ENCODE data around the gene COG2. TPM values are rescaled to one million over a fixed set of nuclear protein-coding genes. Genes with fewer than 3 reads are reported as not detected.
A peak's percentile ranks its signal among the peaks of the same experiment; 100 is the strongest.

COG2 gene
- total and polyA plus RNA-seq, 5 experiments from 2014 or later = 30.4 to 50.2 (median 40.4) TPM

- H3K27me3 Mint-ChIP-seq = peaks cover 4 to 28% (median 22%) of the 10 kb centered on the region in 5 donors
- POLR2A ChIA-PET = no interaction called here
- ATAC-seq = no peak
- H3K9me3 Mint-ChIP-seq = no peaks in the 10 kb centered on the region
- H3K4me3 Mint-ChIP-seq = no peak overlapping the region
- H3K27ac Mint-ChIP-seq = no peak overlapping the region
- DNase-seq = no peak
- H3K4me1 Mint-ChIP-seq = no peaks in the 10 kb centered on the region
- no peaks in the 10 kb centered on the region for H3K36me3 Mint-ChIP-seq
Observed at GRCh38 chr1:230611878-230612235, 30.4 kb upstream of the COG2 start.

DNA sequence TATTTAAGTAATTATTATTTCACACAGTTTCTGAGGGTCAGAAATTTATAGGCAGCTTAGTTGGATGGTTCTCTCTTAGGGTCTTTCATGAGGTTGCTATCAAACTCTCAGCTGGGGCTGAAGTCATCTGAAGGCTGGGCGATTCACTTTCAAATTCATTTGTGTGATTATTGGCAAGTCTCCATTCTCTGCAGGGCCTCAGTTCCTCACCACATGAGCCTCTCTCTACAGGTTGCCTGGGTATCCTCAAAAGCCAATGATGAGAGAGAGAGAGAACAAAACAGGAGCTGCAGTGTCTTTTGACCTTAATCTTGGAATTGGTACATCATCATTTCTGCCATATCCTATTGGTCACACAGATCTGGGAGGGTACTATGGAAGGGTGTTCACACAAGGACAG is 29.6 kb upstream of the COG2 start:
- DNase-seq (no peak), ATAC-seq (no peak)
- POLR2A ChIA-PET = no interaction called here
- Mint-ChIP-seq H3K27me3 (peaks cover 7 to 33% (median 26%) of the 10 kb centered on the region in 5 donors), H3K4me3 (no peak overlapping the region), H3K27ac (no peak overlapping the region), H3K9me3 (no peaks in the 10 kb centered on the region), H3K4me1 (no peaks in the 10 kb centered on the region), H3K36me3 (no peaks in the 10 kb centered on the region)

- DNase-seq = no peak
- Mint-ChIP-seq H3K4me3 (no peak overlapping the region), H3K36me3 (no peaks in the 10 kb centered on the region), H3K9me3 (no peaks in the 10 kb centered on the region), H3K27me3 (peaks cover 8 to 48% (median 31%) of the 10 kb centered on the region in 5 donors), H3K4me1 (no peaks in the 10 kb centered on the region), H3K27ac (no peak overlapping the region)
- POLR2A ChIA-PET = no interaction called here
- no peak for ATAC-seq
Observed at GRCh38 chr1:230614121-230614520, 28.2 kb upstream of the COG2 start.

DNA sequence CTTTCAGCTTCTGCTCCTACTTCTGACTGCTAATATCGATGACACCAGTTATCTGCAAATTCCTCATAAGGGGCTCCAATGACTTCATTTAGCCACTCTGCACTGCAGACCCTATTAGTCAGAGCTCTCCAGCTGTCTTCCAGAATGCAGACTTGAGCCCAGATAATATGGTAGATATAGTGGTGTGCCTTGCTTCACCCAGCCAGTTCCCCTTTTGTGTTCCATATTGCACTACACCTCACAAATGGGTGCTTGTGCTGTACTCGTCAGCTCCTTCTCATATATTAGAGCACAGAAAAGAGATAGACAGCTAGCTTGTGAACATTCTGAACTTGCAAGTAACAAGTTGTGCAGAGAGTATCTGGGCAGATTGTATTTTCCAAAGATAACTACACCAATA is 23.7 kb upstream of the COG2 start:
- Mint-ChIP-seq H3K9me3 (no peaks in the 10 kb centered on the region), H3K4me3 (no peak overlapping the region), H3K4me1 (no peaks in the 10 kb centered on the region), H3K27me3 (peaks cover 10 to 64% (median 23%) of the 10 kb centered on the region in 5 donors), H3K27ac (no peak overlapping the region), H3K36me3 (no peaks in the 10 kb centered on the region)
- POLR2A ChIA-PET = interaction anchor here (0.6 kb wide), 1 partner anchor 340 kb away, joined by 4 read pairs; no protein-coding TSS in a partner anchor
- ATAC-seq (no peak), DNase-seq (no peak)

GRCh38 chr1:230620649-230621323 is 21.5 kb upstream of the COG2 start:
- H3K4me3 Mint-ChIP-seq = no peak overlapping the region
- H3K27ac Mint-ChIP-seq = no peak overlapping the region
- H3K27me3 Mint-ChIP-seq = peaks cover 12 to 70% (median 31%) of the 10 kb centered on the region in 5 donors
- POLR2A ChIA-PET = no interaction called here
- DNase-seq (no peak), ATAC-seq (no peak)
- no peaks in the 10 kb centered on the region for H3K4me1 Mint-ChIP-seq
- no peaks in the 10 kb centered on the region for H3K9me3 Mint-ChIP-seq
- no peaks in the 10 kb centered on the region for H3K36me3 Mint-ChIP-seq

DNA sequence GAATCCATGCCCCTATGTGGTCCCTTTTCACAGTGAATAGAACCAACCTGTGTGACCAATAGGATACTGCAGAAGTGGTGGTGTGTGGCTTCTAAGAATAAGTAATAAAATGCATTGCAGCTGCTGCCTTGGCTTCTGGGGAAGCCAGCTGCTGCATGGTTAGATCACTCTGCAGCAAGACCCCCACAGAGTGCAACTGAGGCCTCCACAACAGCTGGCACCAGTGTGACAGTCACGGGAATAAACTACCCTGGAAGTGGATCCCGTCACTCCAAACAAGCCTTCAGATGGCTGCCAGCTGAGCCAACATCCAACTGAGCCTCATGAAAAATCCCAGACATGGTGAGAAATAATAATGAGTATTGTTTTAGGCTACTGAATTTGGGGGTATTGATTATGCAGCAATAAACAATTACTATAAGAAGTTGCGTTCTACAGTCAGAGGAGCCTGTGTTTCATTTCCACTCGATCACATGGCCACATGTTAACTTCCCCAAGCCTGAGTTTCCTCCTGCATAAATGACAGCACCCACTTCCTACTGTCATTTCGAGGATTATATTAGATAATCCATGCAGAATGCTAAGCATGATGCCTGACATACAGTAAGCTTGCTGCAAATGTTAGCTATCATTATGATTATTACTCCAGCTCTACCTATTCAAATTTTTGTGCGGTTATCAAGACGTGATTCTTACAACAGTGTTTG is 20.8 kb upstream of the COG2 start:
- POLR2A ChIA-PET = no interaction called here
- H3K9me3 Mint-ChIP-seq = no peaks in the 10 kb centered on the region
- no peak overlapping the region for H3K27ac Mint-ChIP-seq
- H3K36me3 Mint-ChIP-seq = no peaks in the 10 kb centered on the region
- H3K27me3 Mint-ChIP-seq = peaks cover 11 to 67% (median 26%) of the 10 kb centered on the region in 5 donors
- H3K4me1 Mint-ChIP-seq = no peaks in the 10 kb centered on the region
- H3K4me3 Mint-ChIP-seq = no peak overlapping the region
- ATAC-seq (no peak), DNase-seq (no peak)

GRCh38 chr1:230622151-230622550 is 20.1 kb upstream of the COG2 start:
- Mint-ChIP-seq H3K9me3 (no peaks in the 10 kb centered on the region), H3K4me3 (no peak overlapping the region), H3K36me3 (no peaks in the 10 kb centered on the region), H3K27me3 (peaks cover 11 to 67% (median 25%) of the 10 kb centered on the region in 5 donors), H3K4me1 (no peaks in the 10 kb centered on the region), H3K27ac (no peak overlapping the region)
- POLR2A ChIA-PET = no interaction called here
- no peak for DNase-seq
- ATAC-seq = no peak

DNA sequence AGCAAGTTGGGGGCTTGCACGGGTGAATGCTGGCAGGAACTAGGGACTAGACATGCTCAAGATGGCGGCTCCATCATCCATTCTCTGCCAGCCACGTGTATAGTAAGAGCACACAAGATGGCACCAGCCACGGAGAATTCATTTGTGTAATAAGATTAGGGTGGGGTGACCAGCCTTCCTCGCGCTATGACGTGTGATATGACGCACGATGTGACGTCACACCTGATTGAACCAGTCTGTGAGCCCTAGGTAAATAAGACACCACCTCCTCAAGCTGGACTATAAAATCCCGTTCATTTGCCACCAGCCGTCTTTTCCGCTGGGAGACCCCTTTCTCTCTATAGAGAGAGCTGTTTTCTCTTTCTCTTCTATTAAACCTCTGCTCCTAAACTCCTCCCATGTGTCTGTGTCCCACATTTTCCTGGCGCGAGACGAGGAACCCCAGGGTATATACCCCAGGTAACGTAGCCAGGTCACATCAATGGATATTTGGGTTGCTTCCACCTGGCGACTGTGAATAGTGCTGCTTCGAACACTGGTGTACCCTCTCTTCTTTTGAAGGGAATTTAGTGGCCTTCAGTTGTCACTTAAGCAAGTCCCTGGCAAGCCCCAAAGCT is 18.1 kb upstream of the COG2 start:
- POLR2A ChIA-PET = no interaction called here
- no peak overlapping the region for H3K4me3 Mint-ChIP-seq
- H3K27ac Mint-ChIP-seq = no peak overlapping the region

GRCh38 chr1:230626232-230626631 is 16.0 kb upstream of the COG2 start:
- Mint-ChIP-seq H3K4me3 (no peak overlapping the region), H3K4me1 (no peaks in the 10 kb centered on the region), H3K36me3 (no peaks in the 10 kb centered on the region), H3K27me3 (peaks cover 4 to 31% (median 14%) of the 10 kb centered on the region in 5 donors), H3K9me3 (no peaks in the 10 kb centered on the region), H3K27ac (no peak overlapping the region)
- ATAC-seq (no peak), DNase-seq (no peak)
- POLR2A ChIA-PET = no interaction called here

More for the DNA sequence above, 18.1 kb upstream of the COG2 start:
- ATAC-seq (no peak), DNase-seq (no peak)
- H3K9me3 Mint-ChIP-seq = no peaks in the 10 kb centered on the region
- H3K27me3 Mint-ChIP-seq = peaks cover 7 to 46% (median 16%) of the 10 kb centered on the region in 5 donors
- no peaks in the 10 kb centered on the region for H3K36me3 Mint-ChIP-seq
- no peaks in the 10 kb centered on the region for H3K4me1 Mint-ChIP-seq

DNA sequence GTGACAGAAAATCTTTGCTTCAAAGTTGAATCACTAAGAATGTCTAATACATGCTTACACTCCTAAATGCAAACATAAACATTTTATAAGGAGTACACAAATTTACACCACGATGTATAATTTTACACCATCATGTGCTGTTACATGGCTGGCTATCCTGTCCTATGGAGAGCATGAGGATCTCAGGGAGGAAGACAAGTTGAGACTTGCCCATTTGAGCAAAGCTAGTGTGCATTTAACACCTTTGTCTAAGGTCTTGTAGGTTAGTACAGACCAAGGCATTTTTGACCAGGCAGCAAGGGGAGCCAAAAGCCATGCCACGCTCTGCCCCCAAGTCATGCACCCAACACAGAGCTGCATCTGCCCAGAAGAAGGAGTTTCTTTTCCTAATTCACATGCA is 14.5 kb upstream of the COG2 start:
- Mint-ChIP-seq H3K9me3 (no peaks in the 10 kb centered on the region), H3K27me3 (peaks cover 4 to 26% (median 14%) of the 10 kb centered on the region in 5 donors), H3K4me1 (no peaks in the 10 kb centered on the region), H3K36me3 (no peaks in the 10 kb centered on the region), H3K27ac (no peak overlapping the region), H3K4me3 (no peak overlapping the region)
- DNase-seq (no peak), ATAC-seq (no peak)
- POLR2A ChIA-PET = no interaction called here

DNA sequence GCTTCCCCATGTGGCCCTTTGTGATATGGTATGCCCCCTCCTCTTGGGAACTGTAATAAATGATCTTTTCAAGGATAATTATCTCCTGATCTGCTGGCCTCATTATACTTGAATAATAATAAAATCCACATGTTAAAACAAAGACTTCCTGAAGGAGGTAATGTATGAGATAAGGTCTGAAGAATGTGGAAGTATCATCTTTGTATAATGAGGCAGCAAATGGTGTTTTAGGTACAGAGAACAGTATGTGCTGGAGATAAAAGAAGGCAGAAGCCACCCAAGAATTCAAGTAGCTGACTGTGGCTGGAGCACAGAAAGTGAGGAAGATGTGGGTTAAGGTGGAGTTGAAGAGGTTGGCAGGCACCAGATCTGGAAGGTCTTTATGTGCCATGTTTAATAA is 12.8 kb upstream of the COG2 start:
- Mint-ChIP-seq H3K4me1 (no peaks in the 10 kb centered on the region), H3K9me3 (no peaks in the 10 kb centered on the region), H3K4me3 (no peak overlapping the region), H3K27ac (no peak overlapping the region), H3K36me3 (no peaks in the 10 kb centered on the region), H3K27me3 (peaks cover 1 to 14% (median 10%) of the 10 kb centered on the region in 5 donors)
- DNase-seq (no peak), ATAC-seq (no peak)
- POLR2A ChIA-PET = no interaction called here

- POLR2A ChIA-PET = no interaction called here
- no peaks in the 10 kb centered on the region for H3K4me1 Mint-ChIP-seq
- H3K4me3 Mint-ChIP-seq = no peak overlapping the region
- no peak for DNase-seq
- H3K36me3 Mint-ChIP-seq = no peaks in the 10 kb centered on the region
- H3K9me3 Mint-ChIP-seq = no peaks in the 10 kb centered on the region
- peaks cover under 1 to 17% (median 8%) of the 10 kb centered on the region in 5 donors for H3K27me3 Mint-ChIP-seq
- ATAC-seq = no peak
- H3K27ac Mint-ChIP-seq = no peak overlapping the region
Observed at GRCh38 chr1:230631477-230631876, 10.8 kb upstream of the COG2 start.

GRCh38 chr1:230632273-230632873 is 9.9 kb upstream of the COG2 start:
- Mint-ChIP-seq H3K27me3 (peaks cover 10 to 25% (median 14%) of the 10 kb centered on the region in 5 donors), H3K36me3 (no peaks in the 10 kb centered on the region), H3K4me1 (no peaks in the 10 kb centered on the region), H3K4me3 (no peak overlapping the region), H3K9me3 (no peaks in the 10 kb centered on the region), H3K27ac (no peak overlapping the region)
- DNase-seq (no peak), ATAC-seq (peak in 1 of 2 donors; percentile 22)
- POLR2A ChIA-PET = no interaction called here

Data from naive thymus-derived CD8-positive, alpha-beta T cell (primary cell).